ENCODE data around the gene POLE. TPM values are rescaled to one million over a fixed set of nuclear protein-coding genes. Genes with fewer than 3 reads are reported as not detected.

POLE gene
- total RNA-seq, 4 donors from 2014 or later, result 58.3 to 198 (median 84.3) TPM

DNA sequence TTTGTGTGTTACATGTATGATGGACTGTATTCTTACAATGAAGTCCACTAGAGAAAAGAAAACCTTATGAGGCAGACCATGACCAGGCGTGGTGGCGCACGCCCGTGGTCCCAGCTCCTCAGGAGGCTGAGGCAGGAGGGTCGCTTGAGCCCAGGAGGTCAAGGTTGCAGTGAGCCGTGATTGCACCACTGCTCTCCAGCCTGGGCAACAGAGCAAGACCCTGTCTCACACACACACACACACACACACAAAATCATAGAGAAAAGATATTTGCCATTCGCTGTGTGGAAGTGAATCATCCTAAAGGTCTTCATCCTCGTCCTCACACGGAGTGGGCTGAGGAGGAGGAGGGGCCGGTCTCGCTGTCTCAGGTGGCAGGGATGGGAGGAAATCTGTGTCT, 109.0 kb downstream of the POLE start:
- no peak overlapping the region for H3K4me3 ChIP-seq
- TF ChIP-seq, protein P1, sequence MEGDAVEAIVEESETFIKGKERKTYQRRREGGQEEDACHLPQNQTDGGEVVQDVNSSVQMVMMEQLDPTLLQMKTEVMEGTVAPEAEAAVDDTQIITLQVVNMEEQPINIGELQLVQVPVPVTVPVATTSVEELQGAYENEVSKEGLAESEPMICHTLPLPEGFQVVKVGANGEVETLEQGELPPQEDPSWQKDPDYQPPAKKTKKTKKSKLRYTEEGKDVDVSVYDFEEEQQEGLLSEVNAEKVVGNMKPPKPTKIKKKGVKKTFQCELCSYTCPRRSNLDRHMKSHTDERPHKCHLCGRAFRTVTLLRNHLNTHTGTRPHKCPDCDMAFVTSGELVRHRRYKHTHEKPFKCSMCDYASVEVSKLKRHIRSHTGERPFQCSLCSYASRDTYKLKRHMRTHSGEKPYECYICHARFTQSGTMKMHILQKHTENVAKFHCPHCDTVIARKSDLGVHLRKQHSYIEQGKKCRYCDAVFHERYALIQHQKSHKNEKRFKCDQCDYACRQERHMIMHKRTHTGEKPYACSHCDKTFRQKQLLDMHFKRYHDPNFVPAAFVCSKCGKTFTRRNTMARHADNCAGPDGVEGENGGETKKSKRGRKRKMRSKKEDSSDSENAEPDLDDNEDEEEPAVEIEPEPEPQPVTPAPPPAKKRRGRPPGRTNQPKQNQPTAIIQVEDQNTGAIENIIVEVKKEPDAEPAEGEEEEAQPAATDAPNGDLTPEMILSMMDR (IDR thresholded peaks at IDR 0.05), result no peak
- TF ChIP-seq POLR2A (IDR thresholded peaks at IDR 0.05), result no peak
- H3K27me3 ChIP-seq, result no peaks in the 10 kb centered on the region
- no peak overlapping the region for H3K27ac ChIP-seq
- DNase-seq, result no peak
- no peaks in the 10 kb centered on the region for H3K9me3 ChIP-seq
- H3K36me3 ChIP-seq, result peaks cover 0 to 69% (median 0%) of the 10 kb centered on the region in 3 donors
- no peaks in the 10 kb centered on the region for H3K4me1 ChIP-seq

DNA sequence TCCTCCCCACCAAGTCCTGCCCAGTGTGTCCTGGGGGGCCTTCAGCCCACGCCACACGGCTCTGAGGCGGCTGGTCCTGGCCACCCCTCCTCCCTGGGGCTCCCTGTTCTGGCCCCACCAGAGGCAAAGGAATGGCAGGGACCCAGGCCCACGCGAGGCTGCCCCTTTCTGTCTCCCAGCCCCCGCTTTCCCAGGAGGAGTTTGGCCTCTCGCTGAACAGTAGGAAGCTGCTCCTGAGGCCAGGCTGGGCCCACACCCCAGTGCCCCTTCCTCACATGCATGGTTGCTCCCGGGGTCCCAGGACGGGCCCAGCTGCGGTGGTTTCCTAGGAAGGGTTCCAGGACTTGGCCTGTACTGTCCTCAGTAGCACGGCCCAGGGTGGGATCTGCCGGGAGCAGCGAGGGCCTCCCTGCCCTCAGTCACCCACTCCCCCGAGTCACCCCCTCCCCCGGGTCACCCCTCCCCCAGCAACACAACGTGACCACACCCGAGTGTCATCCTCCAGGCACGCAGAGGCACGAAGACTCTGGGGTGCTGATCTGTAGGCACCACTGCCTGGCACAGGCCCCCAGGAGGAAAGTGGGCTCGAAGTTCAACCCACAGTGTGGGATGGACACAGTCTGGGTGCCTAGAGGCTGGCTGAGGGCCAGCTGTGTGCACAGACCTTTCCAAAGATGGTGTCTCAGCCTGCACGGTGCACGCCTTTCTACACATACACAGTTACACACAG, 109.8 kb downstream of the POLE start:
- no peak overlapping the region for H3K4me3 ChIP-seq
- no peaks in the 10 kb centered on the region for H3K9me3 ChIP-seq
- no peak overlapping the region for H3K27ac ChIP-seq
- peaks cover 0 to 69% (median 0%) of the 10 kb centered on the region in 3 donors for H3K36me3 ChIP-seq
- no peak for DNase-seq
- no peaks in the 10 kb centered on the region for H3K27me3 ChIP-seq
- no peak for TF ChIP-seq POLR2A (IDR thresholded peaks at IDR 0.05)
- no peaks in the 10 kb centered on the region for H3K4me1 ChIP-seq

DNA sequence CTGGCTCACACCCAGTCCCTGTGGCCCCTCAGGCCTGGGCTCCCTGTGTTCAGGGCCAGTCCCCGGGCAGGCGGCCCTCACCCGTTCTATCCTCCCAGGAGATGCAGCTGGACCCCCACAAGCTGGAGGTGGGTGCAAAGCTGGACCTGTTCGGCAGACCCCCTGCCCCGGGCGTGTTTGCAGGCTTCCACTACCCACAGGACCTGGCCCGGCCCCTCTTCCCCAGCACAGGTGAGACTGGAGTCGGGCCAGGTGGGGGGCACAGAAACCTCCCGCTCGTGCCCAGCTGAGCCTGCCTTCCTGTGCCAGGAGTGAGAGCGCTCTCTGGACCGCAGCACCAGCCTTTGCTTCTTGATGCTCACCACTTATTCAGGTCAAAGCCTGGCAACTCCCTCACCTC, 110.4 kb downstream of the POLE start:
- Histone ChIP-seq H3K27ac (no peak overlapping the region), H3K4me3 (no peak overlapping the region), H3K9me3 (no peaks in the 10 kb centered on the region), H3K27me3 (no peaks in the 10 kb centered on the region), H3K36me3 (peaks cover 0 to 68% (median 0%) of the 10 kb centered on the region in 3 donors), H3K4me1 (no peaks in the 10 kb centered on the region)
- DNase-seq, result no peak
- TF ChIP-seq, protein P1 (IDR thresholded peaks at IDR 0.05), result no peak
- TF ChIP-seq POLR2A (IDR thresholded peaks at IDR 0.05), result no peak

DNA sequence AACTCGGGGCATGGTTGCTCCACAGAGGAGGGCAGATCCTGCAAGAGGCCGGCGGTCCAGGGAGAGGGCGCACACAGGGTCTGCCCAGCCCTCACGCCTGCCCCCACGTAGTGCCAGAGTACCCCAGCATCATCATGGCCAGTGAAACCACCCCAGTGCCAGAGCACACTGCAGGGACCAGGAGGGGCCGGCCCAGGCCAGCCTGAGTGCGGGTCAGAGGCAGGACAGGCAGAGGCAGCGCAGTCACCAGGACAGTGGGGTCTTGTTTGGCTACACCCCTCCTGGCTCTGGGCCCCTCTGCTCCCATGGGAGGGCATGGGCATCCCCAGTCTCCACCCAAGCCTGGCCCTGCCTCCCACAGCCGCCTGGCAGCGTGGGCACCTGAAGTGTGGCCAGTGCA, 111.5 kb downstream of the POLE start:
- Histone ChIP-seq H3K36me3 (peaks cover 0 to 72% (median 0%) of the 10 kb centered on the region in 3 donors), H3K4me3 (no peak overlapping the region), H3K4me1 (no peaks in the 10 kb centered on the region), H3K27me3 (no peaks in the 10 kb centered on the region), H3K27ac (no peak overlapping the region), H3K9me3 (no peaks in the 10 kb centered on the region)
- no peak for DNase-seq
- TF ChIP-seq, protein P1 (IDR thresholded peaks at IDR 0.05), result no peak
- no peak for TF ChIP-seq POLR2A (IDR thresholded peaks at IDR 0.05)

DNA sequence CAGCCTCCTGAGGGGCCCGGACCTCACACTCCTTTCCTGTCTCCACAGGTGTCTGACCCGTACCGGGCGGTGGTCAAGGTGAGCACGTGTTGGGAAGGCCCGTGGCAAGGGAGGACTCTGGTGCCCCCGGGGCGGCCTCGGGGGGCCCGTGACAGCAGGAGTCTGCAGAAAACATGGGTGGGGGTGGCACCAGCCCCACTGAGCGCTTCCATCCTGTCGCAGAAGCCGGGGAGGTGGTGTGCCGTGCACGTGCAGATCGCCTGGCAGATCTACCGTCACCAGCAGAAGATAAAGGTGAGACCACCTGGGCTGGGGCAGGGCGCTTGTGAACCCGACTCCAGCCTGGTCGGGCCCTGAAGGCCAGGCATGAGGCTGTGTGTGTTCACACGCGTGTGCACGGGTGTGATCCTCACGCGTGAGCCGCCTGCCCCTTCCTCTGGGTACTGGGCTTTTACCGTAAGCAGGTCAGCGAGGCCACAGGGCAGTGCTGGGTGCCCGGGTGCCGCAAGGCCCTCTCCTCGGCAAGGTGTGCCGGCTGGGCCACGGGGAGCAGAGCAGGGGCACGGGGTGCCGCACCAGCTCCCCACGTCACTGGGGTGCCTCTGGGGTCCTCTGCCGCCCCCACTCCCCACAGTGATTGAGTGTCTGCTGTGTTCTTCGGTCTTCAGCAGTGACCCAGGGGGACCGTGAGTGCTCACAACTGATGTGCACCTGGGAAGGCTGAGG, 112.7 kb downstream of the POLE start:
- no peaks in the 10 kb centered on the region for H3K27me3 ChIP-seq
- H3K4me1 ChIP-seq, result no peaks in the 10 kb centered on the region
- TF ChIP-seq, protein P1 (IDR thresholded peaks at IDR 0.05), result no peak
- TF ChIP-seq POLR2A (IDR thresholded peaks at IDR 0.05), result no peak
- no peaks in the 10 kb centered on the region for H3K9me3 ChIP-seq
- no peak overlapping the region for H3K27ac ChIP-seq
- DNase-seq, result no peak
- peaks cover 0 to 76% (median 0%) of the 10 kb centered on the region in 3 donors for H3K36me3 ChIP-seq
- H3K4me3 ChIP-seq, result no peak overlapping the region

Small RNAs within 50 kb of the gene (small RNA-seq; reads per million reads assigned to genes)
- gene MIR6763 (0 reads per million in 2 donors), gene RNA5SP379 (0 reads per million in 2 donors)

Other genes with a start within 250 kb of the POLE start
- gene FBRSL1, start 197.2 kb downstream of the POLE start, total RNA-seq, result 100 to 1,000 TPM in 1 of 4 donors, 10 to 100 TPM in 3; 48.3 to 484 (median 63.5) TPM
- gene LRCOL1, start 76.8 kb downstream of the POLE start, total RNA-seq, result not detected
- 1 to 10 TPM in 3 of 4 donors, not detected in 1; 3.8 to 4.7 (median 4.1) TPM for gene P2RX2, start 68.6 kb downstream of the POLE start, total RNA-seq
- gene PXMP2, start 245 bp upstream of the POLE start, total RNA-seq, result 100 to 1,000 TPM in 2 of 4 donors, 10 to 100 TPM in 2; 19.8 to 157 (median 109) TPM
- gene PGAM5, start 23.5 kb upstream of the POLE start, total RNA-seq, result 10 to 100 TPM; 23.5 to 45.4 (median 29.0) TPM
- 100 to 1,000 TPM in 3 of 4 donors, 10 to 100 TPM in 1; 69.0 to 286 (median 133) TPM for gene ANKLE2, start 74.5 kb upstream of the POLE start, total RNA-seq
- 10 to 100 TPM; 47.8 to 90.8 (median 76.6) TPM for gene GOLGA3, start 141.5 kb upstream of the POLE start, total RNA-seq
- 100 to 1,000 TPM in 1 of 4 donors, 10 to 100 TPM in 3; 80.6 to 125 (median 94.7) TPM for gene CHFR, start 200.3 kb upstream of the POLE start, total RNA-seq

All from Peyer's patch (tissue), 4 donors.